Measurements from ENCODE around the gene ARID5B. TPM values are rescaled to one million over a fixed set of nuclear protein-coding genes. Genes with fewer than 3 reads are reported as not detected.
A peak's percentile ranks its signal among the peaks of the same experiment; 100 is the strongest.

ARID5B gene
- total and polyA plus RNA-seq, 2 donors (not counting 3 experiments of a cell fraction or from before 2014, with no cell fraction given): 5.6 to 8.9 TPM

DNA sequence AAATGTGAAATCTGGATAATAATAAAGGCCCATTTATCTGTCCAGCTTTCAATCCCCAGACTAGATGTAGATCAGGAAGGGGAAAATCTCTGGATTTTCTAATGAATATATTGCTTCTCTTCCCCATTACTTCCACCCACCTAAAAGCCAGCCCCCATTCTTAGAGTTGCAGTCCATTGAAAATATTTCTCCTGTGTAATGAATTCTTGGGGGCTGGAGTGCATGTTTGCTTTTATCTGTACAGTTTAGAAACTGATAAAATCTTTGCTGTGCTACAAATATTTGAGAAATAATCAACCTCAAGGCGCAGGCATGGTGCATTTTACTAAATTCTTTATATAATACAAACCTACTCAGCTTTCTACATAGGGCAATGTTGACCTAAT, 180.8 kb downstream of the ARID5B start:
- Histone ChIP-seq H3K9me1 (replicated peaks; ENCODE audit: control insufficient read depth, extremely low read depth, insufficient read depth, low read length) (no peaks in the 10 kb centered on the region), H3K79me2 (ENCODE audit: control insufficient read depth, insufficient read depth, low read length) (no peaks in the 10 kb centered on the region), H3K4me1 (ENCODE audit: control insufficient read depth, extremely low read depth, insufficient read depth, low read length) (peaks cover 37% of the 10 kb centered on the region), H4K20me1 (replicated peaks; ENCODE audit: control insufficient read depth, extremely low read depth, insufficient read depth, low read length) (no peaks in the 10 kb centered on the region), H3K9ac (replicated peaks; ENCODE audit: extremely low read depth, insufficient read depth, low read length) (peak overlapping the region; percentile 93), H3K9me3 (replicated peaks; ENCODE audit: control insufficient read depth, insufficient read depth, low read length) (no peaks in the 10 kb centered on the region), H3K27me3 (ENCODE audit: control insufficient read depth in 2 of 2, insufficient read depth in 2 of 2, low read length in 2 of 2) (no peaks in the 10 kb centered on the region), H3K4me2 (ENCODE audit: insufficient read depth, low read length) (peak overlapping the region; percentile 86), H3K36me3 (ENCODE audit: control insufficient read depth in 2 of 2, extremely low read depth in 1 of 2, insufficient read depth in 2 of 2, low read length in 2 of 2) (peaks cover 0 to 2% of the 10 kb centered on the region in 2 experiments), H3K4me3 (replicated peaks in 1 of 3; ENCODE audit: insufficient read depth in 1 of 3, low read depth in 1 of 3, low read length in 3 of 3) (no peak overlapping the region), H2AFZ (ENCODE audit: low read depth, low read length) (no peak overlapping the region), H3K27ac (ENCODE audit: insufficient read depth, low read depth, low read length) (peak overlapping the region; percentile 100)
- ChIA-PET POLR2A (interaction anchor here (1.0 to 1.2 kb wide), 2 partner anchors 33 to 49 kb away, joined by 3 read pairs; no protein-coding TSS in a partner anchor), CTCF (interaction anchor here (1.2 to 2.3 kb wide), 7 partner anchors 28 to 163 kb away, joined by 3 to 16 read pairs (median 4); no protein-coding TSS in a partner anchor)
- BruUV-seq (replicated peaks): TSS peak; percentile 74
- intact Hi-C loops (cut with micrococcal nuclease): loop anchor here (1.0 to 2.0 kb wide), 7 partner anchors 33 to 1253 kb away; partner anchors contain the start of gene ARID5B
- TF ChIP-seq POLR2AphosphoS5 (IDR thresholded peaks at IDR 0.05; ENCODE audit: insufficient read depth, low read depth, low read length) (no peak), MYC (IDR thresholded peaks at IDR 0.05; ENCODE audit: low read depth, low read length) (no peak), POLR2A (IDR thresholded peaks at IDR 0.05; ENCODE audit: low read depth, low read length) (no peak), EZH2 (IDR thresholded peaks at IDR 0.05; ENCODE audit: borderline replicate concordance, low read depth, low read length, severe bottlenecking) (no peak), FOS (IDR thresholded peaks at IDR 0.05; ENCODE audit: borderline replicate concordance, insufficient read depth, low read length) (no peak), GATA2 (IDR thresholded peaks at IDR 0.05; ENCODE audit: insufficient read depth, insufficient read length, low read depth, low read length) (no peak), JUN (IDR thresholded peaks at IDR 0.05; ENCODE audit: borderline replicate concordance, insufficient read depth, insufficient read length, low read depth) (no peak)
- TF ChIP-seq, protein P1, sequence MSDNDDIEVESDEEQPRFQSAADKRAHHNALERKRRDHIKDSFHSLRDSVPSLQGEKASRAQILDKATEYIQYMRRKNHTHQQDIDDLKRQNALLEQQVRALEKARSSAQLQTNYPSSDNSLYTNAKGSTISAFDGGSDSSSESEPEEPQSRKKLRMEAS (IDR thresholded peaks at IDR 0.05; ENCODE audit: insufficient read depth, insufficient read length): no peak
- TF ChIP-seq, protein P2, sequence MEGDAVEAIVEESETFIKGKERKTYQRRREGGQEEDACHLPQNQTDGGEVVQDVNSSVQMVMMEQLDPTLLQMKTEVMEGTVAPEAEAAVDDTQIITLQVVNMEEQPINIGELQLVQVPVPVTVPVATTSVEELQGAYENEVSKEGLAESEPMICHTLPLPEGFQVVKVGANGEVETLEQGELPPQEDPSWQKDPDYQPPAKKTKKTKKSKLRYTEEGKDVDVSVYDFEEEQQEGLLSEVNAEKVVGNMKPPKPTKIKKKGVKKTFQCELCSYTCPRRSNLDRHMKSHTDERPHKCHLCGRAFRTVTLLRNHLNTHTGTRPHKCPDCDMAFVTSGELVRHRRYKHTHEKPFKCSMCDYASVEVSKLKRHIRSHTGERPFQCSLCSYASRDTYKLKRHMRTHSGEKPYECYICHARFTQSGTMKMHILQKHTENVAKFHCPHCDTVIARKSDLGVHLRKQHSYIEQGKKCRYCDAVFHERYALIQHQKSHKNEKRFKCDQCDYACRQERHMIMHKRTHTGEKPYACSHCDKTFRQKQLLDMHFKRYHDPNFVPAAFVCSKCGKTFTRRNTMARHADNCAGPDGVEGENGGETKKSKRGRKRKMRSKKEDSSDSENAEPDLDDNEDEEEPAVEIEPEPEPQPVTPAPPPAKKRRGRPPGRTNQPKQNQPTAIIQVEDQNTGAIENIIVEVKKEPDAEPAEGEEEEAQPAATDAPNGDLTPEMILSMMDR (IDR thresholded peaks at IDR 0.05; ENCODE audit: extremely low read depth in 1 of 2, insufficient read depth in 1 of 2, low read depth in 1 of 2, low read length in 2 of 2): no peak
- dilution Hi-C loops (cut with MboI; ENCODE audit: extremely low pct_ligation_motif_present, low sequenced_read_pairs): no loop called here
- FAIRE-seq (no peak), DNase-seq (ENCODE audit: low read depth, low spot score) (no peak)

All from endothelial cell of umbilical vein (primary cell).